Keratinocyte (primary cell): Measurements from ENCODE around the gene HCFC1. TPM values are rescaled to one million over a fixed set of nuclear protein-coding genes. Genes with fewer than 3 reads are reported as not detected.

Experiments used
- DNase-seq: peaks from one replicate; pipeline ENCODE4 v3.0.0-alpha.2; 2011; ENCODE audit warnings: low read depth, missing footprints, low spot score
- FAIRE-seq: peaks from 2 replicates; lab custom pipeline; 2011; peaks lifted over from hg19 to GRCh38; lab: Jason Lieb, UNC
- H2AFZ ChIP-seq: 2 replicates; pipeline ENCODE4 v1.6.0; 2012; ENCODE audit warnings: low read length, control low read depth, inconsistent platforms; ENCODE audit not compliant: control insufficient read depth
- H3K27ac ChIP-seq: 2 replicates; pipeline ENCODE4 v1.5.1; 2011; ENCODE audit warnings: low read length; ENCODE audit not compliant: control insufficient read depth, insufficient read depth
- H3K27me3 ChIP-seq: 3 replicates; pipeline ENCODE4 v1.6.0; 2011; ENCODE audit warnings: low read length; ENCODE audit not compliant: control insufficient read depth, insufficient read depth; ENCODE audit errors: extremely low read depth
- H3K36me3 ChIP-seq, 2 experiments: 2 replicates in 1 of 2; 3 replicates in 1 of 2; pipeline ENCODE4 v1.5.1; 2011; ENCODE audit warnings: low read length in 2 of 2, mild to moderate bottlenecking in 1 of 2; ENCODE audit not compliant: control insufficient read depth in 2 of 2, insufficient read depth in 2 of 2; ENCODE audit errors: extremely low read depth in 1 of 2
- H3K4me1 ChIP-seq: 3 replicates; pipeline ENCODE4 v1.5.1; 2011; ENCODE audit warnings: low read length; ENCODE audit not compliant: control insufficient read depth, insufficient read depth; ENCODE audit errors: extremely low read depth
- H3K4me2 ChIP-seq: 3 replicates; pipeline ENCODE4 v1.6.0; 2011; ENCODE audit warnings: low read depth, low read length; ENCODE audit not compliant: control insufficient read depth, insufficient read depth; ENCODE audit errors: extremely low read depth
- H3K4me3 ChIP-seq, 3 experiments: fragments of 200-600 bp in 1 of 3; sonication (generic) in 1 of 3; 2 replicates in 2 of 3; 3 replicates in 1 of 3; pipeline ENCODE4 v1.5.1; 2011 to 2016; ENCODE audit warnings: low read length in 3 of 3, mild to moderate bottlenecking in 3 of 3, control low read depth in 2 of 3, inconsistent platforms in 1 of 3, low read depth in 1 of 3, mixed read lengths in 1 of 3, mixed run types in 1 of 3, moderate library complexity in 1 of 3; ENCODE audit not compliant: control insufficient read depth in 2 of 3, insufficient read depth in 2 of 3; ENCODE audit errors: extremely low read depth in 1 of 3
- H3K79me2 ChIP-seq: 2 replicates; pipeline ENCODE4 v1.6.0; 2012; ENCODE audit warnings: low read length; ENCODE audit not compliant: control insufficient read depth, insufficient read depth
- H3K9ac ChIP-seq: 3 replicates; pipeline ENCODE4 v1.6.0; 2011; ENCODE audit warnings: low read length; ENCODE audit not compliant: control insufficient read depth, insufficient read depth; ENCODE audit errors: extremely low read depth
- H3K9me1 ChIP-seq: 3 replicates; pipeline ENCODE4 v1.6.0; 2011; ENCODE audit warnings: low read length; ENCODE audit not compliant: control insufficient read depth, insufficient read depth; ENCODE audit errors: extremely low read depth
- H3K9me3 ChIP-seq: 2 replicates; pipeline ENCODE4 v1.5.1; 2012; ENCODE audit warnings: low read depth, low read length; ENCODE audit not compliant: control insufficient read depth
- H4K20me1 ChIP-seq: 3 replicates; pipeline ENCODE4 v1.6.0; 2011; ENCODE audit warnings: low read length; ENCODE audit not compliant: control insufficient read depth, insufficient read depth; ENCODE audit errors: extremely low read depth
- EZH2 ChIP-seq: IDR thresholded peaks from one replicate; pipeline ENCODE4 v1.6.1; 2012; ENCODE audit warnings: inconsistent platforms, mild to moderate bottlenecking, low read length, moderate library complexity
- dilution Hi-C: fragments of 300-500 bp; cut with MboI; formaldehyde crosslinking; loops from one replicate; pipeline ENCODE4 v1.7.0; 2020; ENCODE audit warnings: low sequenced_read_pairs; ENCODE audit not compliant: extremely low pct_ligation_motif_present
- polyA plus RNA-seq, 5 experiments: library from polyadenylated mRNA; depleted of rRNA in 3 of 5; stranded (reverse) in 3 of 5; stranded (forward) in 1 of 5; unstranded in 1 of 5; fragments of >200 nt; gene quantifications; 1 replicate in 1 of 5; 2 replicates in 3 of 5; 3 replicates in 1 of 5; pipeline versions ENCODE4 v1.2.1 to v1.2.3, GENCODE V29; 2011 to 2012; ENCODE audit warnings: missing spikeins in 2 of 5, low read depth in 1 of 5, low replicate concordance in 1 of 5
- TF ChIP-seq, protein P1 (sequence below), 3 experiments: IDR thresholded peaks in 1 of 3; conservative IDR thresholded peaks in 1 of 3; optimal IDR thresholded peaks in 1 of 3; 2 replicates in 2 of 3; 3 replicates in 1 of 3; pipeline versions ENCODE3 to v1.5.1; 2011; ENCODE audit warnings: low read length in 3 of 3, mild to moderate bottlenecking in 3 of 3, moderate library complexity in 2 of 3, control low read depth in 1 of 3, inconsistent platforms in 1 of 3; ENCODE audit not compliant: insufficient read depth in 2 of 3; ENCODE audit errors: extremely low read depth in 1 of 3

The HCFC1 gene
- polyA plus RNA-seq, 1 donor (not counting 4 experiments of a cell fraction or from before 2014, with no cell fraction given), result 2.7 TPM

DNA sequence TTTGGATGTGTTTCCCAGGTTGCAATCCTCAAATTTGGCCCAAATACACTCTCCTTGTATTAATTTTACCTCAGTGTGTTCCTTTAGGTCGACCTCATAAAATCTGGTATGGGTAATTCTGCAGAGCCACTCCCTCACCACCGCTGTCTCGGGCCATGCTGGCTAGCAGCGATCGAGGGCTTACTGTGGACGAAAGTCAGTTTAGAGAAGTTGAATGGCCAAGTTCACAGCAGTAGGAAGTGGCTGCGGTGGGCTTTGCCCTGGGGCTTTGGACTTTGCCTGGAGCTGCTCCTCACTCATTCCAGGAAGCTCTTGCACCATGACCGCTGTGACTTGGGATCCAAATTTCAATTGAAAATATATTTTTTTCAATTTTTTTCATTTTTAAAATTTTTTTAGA is 20.6 kb upstream of the HCFC1 start:
- FAIRE-seq, result no peak
- H3K9me3 ChIP-seq, result no peaks in the 10 kb centered on the region
- no peak overlapping the region for H3K27ac ChIP-seq
- TF ChIP-seq EZH2, result no peak
- TF ChIP-seq, protein P1, sequence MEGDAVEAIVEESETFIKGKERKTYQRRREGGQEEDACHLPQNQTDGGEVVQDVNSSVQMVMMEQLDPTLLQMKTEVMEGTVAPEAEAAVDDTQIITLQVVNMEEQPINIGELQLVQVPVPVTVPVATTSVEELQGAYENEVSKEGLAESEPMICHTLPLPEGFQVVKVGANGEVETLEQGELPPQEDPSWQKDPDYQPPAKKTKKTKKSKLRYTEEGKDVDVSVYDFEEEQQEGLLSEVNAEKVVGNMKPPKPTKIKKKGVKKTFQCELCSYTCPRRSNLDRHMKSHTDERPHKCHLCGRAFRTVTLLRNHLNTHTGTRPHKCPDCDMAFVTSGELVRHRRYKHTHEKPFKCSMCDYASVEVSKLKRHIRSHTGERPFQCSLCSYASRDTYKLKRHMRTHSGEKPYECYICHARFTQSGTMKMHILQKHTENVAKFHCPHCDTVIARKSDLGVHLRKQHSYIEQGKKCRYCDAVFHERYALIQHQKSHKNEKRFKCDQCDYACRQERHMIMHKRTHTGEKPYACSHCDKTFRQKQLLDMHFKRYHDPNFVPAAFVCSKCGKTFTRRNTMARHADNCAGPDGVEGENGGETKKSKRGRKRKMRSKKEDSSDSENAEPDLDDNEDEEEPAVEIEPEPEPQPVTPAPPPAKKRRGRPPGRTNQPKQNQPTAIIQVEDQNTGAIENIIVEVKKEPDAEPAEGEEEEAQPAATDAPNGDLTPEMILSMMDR (optimal IDR thresholded peaks at IDR 0.05 in 1 of 3, IDR thresholded peaks at IDR 0.05 in 1 of 3, conservative IDR thresholded peaks at IDR 0.05 in 1 of 3; ENCODE audit: extremely low read depth in 1 of 3, insufficient read depth in 2 of 3, low read length in 3 of 3), result no peak
- no peaks in the 10 kb centered on the region for H3K79me2 ChIP-seq
- DNase-seq, result no peak
- no peak overlapping the region for H3K4me2 ChIP-seq
- H3K4me1 ChIP-seq, result no peaks in the 10 kb centered on the region
- no peaks in the 10 kb centered on the region for H3K9me1 ChIP-seq
- no peak overlapping the region for H3K9ac ChIP-seq
- no peaks in the 10 kb centered on the region for H4K20me1 ChIP-seq
- H3K36me3 ChIP-seq, result no peaks in the 10 kb centered on the region
- no peaks in the 10 kb centered on the region for H3K27me3 ChIP-seq
- H2AFZ ChIP-seq, result no peak overlapping the region
- no peak overlapping the region for H3K4me3 ChIP-seq
- dilution Hi-C loops, result no loop called here

DNA sequence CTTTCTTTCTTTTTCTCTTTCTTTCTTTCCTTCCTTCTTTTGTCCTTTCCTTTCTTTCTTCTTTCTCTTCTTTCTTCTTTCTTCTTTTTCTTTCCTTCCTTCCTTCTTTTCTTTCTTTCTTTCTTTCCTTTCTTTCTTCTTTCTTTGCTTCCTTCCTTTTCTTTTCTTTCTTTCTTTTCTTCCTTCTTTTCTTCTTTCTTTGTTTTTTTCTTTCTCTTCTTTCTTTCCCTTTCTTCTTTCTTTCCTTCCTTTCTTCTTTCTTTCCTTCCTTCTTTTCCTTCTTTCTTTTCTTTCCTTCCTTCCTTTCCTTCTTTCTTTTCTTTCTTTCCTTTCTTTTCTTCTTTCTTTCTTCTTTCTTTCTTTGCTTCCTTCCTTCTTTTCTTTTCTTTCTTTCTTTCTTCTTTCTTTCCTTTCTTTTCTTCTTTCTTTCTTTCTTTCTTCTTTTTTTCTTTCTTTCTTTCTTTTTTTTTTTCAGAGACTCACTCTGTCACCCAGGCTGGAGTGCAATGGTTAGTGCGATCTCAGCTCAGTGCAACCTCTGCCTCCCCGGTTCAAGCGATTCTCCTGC is 19.5 kb upstream of the HCFC1 start:
- Histone ChIP-seq H3K9ac (no peak overlapping the region), H3K36me3 (no peaks in the 10 kb centered on the region), H3K4me1 (no peaks in the 10 kb centered on the region), H3K9me3 (no peaks in the 10 kb centered on the region), H3K4me3 (no peak overlapping the region), H3K9me1 (no peaks in the 10 kb centered on the region), H2AFZ (no peak overlapping the region), H3K27me3 (no peaks in the 10 kb centered on the region), H3K27ac (no peak overlapping the region), H4K20me1 (no peaks in the 10 kb centered on the region), H3K4me2 (no peak overlapping the region), H3K79me2 (no peaks in the 10 kb centered on the region)
- no peak for TF ChIP-seq EZH2
- TF ChIP-seq, protein P1 (optimal IDR thresholded peaks at IDR 0.05 in 1 of 3, IDR thresholded peaks at IDR 0.05 in 1 of 3, conservative IDR thresholded peaks at IDR 0.05 in 1 of 3; ENCODE audit: extremely low read depth in 1 of 3, insufficient read depth in 2 of 3, low read length in 3 of 3), result no peak
- FAIRE-seq, result no peak
- DNase-seq, result no peak
- dilution Hi-C loops, result no loop called here
